ENCODE measurements around the gene TRIP10. TPM values are rescaled to one million over a fixed set of nuclear protein-coding genes. Genes with fewer than 3 reads are reported as not detected.
A peak's percentile ranks its signal among the peaks of the same experiment; 100 is the strongest.
"Not testable (repeated sequence)": the region's sequence is repeated elsewhere in the genome, so short reads cannot be mapped to it uniquely, and the experiment has no call there.

Gene TRIP10
- total and polyA plus RNA-seq, 4 donors = 3.4 to 9.9 (median 7.4) TPM

DNA sequence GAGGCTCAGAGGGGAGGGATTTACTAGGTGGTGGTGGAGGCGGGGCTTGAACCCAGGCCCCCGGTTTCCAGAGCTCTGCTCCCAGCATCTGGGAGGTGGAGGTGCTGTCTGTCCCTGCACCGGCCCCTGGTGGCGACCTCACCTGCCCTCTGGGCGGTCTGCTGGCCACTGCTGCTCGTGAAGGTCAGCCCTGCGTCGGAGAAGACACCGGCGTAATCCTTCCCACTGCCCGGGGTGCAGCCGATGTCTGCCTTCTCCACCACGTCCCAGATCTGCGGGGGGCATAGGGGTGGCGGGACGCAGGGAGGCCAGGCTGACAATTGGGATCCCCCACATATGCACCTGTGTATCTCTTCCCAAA, 31.8 kb upstream of the TRIP10 start (continued):
- TF ChIP-seq, protein P1, sequence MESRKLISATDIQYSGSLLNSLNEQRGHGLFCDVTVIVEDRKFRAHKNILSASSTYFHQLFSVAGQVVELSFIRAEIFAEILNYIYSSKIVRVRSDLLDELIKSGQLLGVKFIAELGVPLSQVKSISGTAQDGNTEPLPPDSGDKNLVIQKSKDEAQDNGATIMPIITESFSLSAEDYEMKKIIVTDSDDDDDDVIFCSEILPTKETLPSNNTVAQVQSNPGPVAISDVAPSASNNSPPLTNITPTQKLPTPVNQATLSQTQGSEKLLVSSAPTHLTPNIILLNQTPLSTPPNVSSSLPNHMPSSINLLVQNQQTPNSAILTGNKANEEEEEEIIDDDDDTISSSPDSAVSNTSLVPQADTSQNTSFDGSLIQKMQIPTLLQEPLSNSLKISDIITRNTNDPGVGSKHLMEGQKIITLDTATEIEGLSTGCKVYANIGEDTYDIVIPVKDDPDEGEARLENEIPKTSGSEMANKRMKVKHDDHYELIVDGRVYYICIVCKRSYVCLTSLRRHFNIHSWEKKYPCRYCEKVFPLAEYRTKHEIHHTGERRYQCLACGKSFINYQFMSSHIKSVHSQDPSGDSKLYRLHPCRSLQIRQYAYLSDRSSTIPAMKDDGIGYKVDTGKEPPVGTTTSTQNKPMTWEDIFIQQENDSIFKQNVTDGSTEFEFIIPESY (IDR thresholded peaks at IDR 0.05) = no peak
- no peak for TF ChIP-seq RXRA (IDR thresholded peaks at IDR 0.05)
- TF ChIP-seq FOXA1 (IDR thresholded peaks at IDR 0.05) = no peak

DNA sequence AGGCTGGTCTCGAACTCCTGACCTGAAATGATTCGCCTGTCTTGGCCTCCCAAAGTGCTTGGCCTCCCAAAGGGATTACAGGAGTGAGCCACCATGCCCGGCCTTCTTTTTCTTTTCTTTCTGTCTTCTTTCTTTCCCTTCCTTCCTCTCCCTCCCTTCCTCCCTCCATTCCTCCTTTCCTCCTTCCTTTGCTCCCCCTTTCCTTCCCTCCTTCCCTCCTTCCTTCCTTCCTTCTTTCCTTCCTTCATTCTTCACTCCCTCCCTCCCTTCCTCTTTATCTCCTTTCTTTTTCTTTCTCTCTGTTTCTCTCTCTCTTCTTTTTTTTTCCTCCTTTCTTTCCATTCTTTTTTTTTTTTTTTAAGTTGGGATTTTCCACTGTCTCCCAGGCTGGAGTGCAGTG, 31.1 kb upstream of the TRIP10 start:
- no peaks in the 10 kb centered on the region for H3K27me3 ChIP-seq (ENCODE audit: control insufficient read depth in 4 of 4, insufficient read depth in 4 of 4, low read length in 3 of 4)
- peaks cover 0 to 38% (median 18%) of the 10 kb centered on the region in 4 donors for H3K4me1 ChIP-seq (ENCODE audit: control insufficient read depth in 4 of 4, insufficient read depth in 4 of 4, low read length in 3 of 4)
- H3K9ac ChIP-seq (ENCODE audit: low read depth in 1 of 2, low read length in 2 of 2) = no peak overlapping the region
- H3K27ac ChIP-seq (ENCODE audit: low read depth in 1 of 2, low read length in 2 of 2) = no peak overlapping the region
- no peaks in the 10 kb centered on the region for H3K9me3 ChIP-seq (ENCODE audit: control insufficient read depth in 4 of 4, low read length in 3 of 4)
- WGBS = 83% methylated on average over 3 of the region's 3 CpGs
- no peak overlapping the region for H3K4me3 ChIP-seq (ENCODE audit: low read depth in 1 of 3, low read length in 3 of 3)
- TF ChIP-seq HNF4G (IDR thresholded peaks at IDR 0.05) = no peak
- TF ChIP-seq, protein P2, sequence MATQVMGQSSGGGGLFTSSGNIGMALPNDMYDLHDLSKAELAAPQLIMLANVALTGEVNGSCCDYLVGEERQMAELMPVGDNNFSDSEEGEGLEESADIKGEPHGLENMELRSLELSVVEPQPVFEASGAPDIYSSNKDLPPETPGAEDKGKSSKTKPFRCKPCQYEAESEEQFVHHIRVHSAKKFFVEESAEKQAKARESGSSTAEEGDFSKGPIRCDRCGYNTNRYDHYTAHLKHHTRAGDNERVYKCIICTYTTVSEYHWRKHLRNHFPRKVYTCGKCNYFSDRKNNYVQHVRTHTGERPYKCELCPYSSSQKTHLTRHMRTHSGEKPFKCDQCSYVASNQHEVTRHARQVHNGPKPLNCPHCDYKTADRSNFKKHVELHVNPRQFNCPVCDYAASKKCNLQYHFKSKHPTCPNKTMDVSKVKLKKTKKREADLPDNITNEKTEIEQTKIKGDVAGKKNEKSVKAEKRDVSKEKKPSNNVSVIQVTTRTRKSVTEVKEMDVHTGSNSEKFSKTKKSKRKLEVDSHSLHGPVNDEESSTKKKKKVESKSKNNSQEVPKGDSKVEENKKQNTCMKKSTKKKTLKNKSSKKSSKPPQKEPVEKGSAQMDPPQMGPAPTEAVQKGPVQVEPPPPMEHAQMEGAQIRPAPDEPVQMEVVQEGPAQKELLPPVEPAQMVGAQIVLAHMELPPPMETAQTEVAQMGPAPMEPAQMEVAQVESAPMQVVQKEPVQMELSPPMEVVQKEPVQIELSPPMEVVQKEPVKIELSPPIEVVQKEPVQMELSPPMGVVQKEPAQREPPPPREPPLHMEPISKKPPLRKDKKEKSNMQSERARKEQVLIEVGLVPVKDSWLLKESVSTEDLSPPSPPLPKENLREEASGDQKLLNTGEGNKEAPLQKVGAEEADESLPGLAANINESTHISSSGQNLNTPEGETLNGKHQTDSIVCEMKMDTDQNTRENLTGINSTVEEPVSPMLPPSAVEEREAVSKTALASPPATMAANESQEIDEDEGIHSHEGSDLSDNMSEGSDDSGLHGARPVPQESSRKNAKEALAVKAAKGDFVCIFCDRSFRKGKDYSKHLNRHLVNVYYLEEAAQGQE (IDR thresholded peaks at IDR 0.05) = no peak
- TF ChIP-seq FOXA2 (IDR thresholded peaks at IDR 0.05) = no peak
- TF ChIP-seq, protein P3, sequence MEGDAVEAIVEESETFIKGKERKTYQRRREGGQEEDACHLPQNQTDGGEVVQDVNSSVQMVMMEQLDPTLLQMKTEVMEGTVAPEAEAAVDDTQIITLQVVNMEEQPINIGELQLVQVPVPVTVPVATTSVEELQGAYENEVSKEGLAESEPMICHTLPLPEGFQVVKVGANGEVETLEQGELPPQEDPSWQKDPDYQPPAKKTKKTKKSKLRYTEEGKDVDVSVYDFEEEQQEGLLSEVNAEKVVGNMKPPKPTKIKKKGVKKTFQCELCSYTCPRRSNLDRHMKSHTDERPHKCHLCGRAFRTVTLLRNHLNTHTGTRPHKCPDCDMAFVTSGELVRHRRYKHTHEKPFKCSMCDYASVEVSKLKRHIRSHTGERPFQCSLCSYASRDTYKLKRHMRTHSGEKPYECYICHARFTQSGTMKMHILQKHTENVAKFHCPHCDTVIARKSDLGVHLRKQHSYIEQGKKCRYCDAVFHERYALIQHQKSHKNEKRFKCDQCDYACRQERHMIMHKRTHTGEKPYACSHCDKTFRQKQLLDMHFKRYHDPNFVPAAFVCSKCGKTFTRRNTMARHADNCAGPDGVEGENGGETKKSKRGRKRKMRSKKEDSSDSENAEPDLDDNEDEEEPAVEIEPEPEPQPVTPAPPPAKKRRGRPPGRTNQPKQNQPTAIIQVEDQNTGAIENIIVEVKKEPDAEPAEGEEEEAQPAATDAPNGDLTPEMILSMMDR (IDR thresholded peaks at IDR 0.05; ENCODE audit: low read depth, low read length, missing input control) = no peak
- no peak for TF ChIP-seq HNF4A (conservative IDR thresholded peaks at IDR 0.05)
- TF ChIP-seq JUND (IDR thresholded peaks at IDR 0.05) = no peak
- no peak for TF ChIP-seq YY1 (IDR thresholded peaks at IDR 0.05)
- TF ChIP-seq, protein P4, sequence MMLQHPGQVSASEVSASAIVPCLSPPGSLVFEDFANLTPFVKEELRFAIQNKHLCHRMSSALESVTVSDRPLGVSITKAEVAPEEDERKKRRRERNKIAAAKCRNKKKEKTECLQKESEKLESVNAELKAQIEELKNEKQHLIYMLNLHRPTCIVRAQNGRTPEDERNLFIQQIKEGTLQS (IDR thresholded peaks at IDR 0.05) = no peak
- TF ChIP-seq NR2F2 (IDR thresholded peaks at IDR 0.05) = no peak
- TF ChIP-seq, protein P5, sequence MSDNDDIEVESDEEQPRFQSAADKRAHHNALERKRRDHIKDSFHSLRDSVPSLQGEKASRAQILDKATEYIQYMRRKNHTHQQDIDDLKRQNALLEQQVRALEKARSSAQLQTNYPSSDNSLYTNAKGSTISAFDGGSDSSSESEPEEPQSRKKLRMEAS (IDR thresholded peaks at IDR 0.05) = no peak
- TF ChIP-seq TAF1 (conservative IDR thresholded peaks at IDR 0.05) = no peak
- no peak for TF ChIP-seq FOXA1 (IDR thresholded peaks at IDR 0.05)
- no peak for TF ChIP-seq EGR1 (IDR thresholded peaks at IDR 0.05; ENCODE audit: low read depth in 2 of 2)
- TF ChIP-seq GABPA (IDR thresholded peaks at IDR 0.05 in 1 of 2, conservative IDR thresholded peaks at IDR 0.05 in 1 of 2) = no peak
- DNase-seq (ENCODE audit: low spot score) = no peak
- peaks cover 35 to 89% (median 70%) of the 10 kb centered on the region in 4 donors for H3K36me3 ChIP-seq (ENCODE audit: control insufficient read depth in 4 of 4, insufficient read depth in 3 of 4, low read depth in 1 of 4, low read length in 3 of 4)

DNA sequence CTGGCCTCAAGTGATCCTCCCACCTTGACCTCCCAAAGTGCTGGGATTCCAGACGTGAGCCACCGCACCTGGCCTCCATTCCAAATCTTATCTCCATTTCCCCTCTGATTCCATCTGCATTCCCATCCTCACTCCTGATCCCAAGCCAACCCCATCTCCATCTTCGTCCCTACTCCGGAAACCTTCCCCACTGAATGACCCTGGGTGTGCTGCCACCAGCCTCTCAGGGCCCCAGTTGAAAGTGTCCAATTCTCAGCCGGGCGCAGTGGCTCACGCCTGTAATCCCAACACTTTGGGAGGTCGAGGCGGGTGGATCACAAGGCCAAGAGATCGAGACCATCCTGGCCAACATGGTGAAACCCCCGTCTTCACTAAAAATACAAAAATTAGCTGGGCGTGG, 30.6 kb upstream of the TRIP10 start:
- Histone ChIP-seq H3K4me1 (ENCODE audit: control insufficient read depth in 4 of 4, insufficient read depth in 4 of 4, low read length in 3 of 4) (peaks cover 0 to 38% (median 18%) of the 10 kb centered on the region in 4 donors), H3K36me3 (ENCODE audit: control insufficient read depth in 4 of 4, insufficient read depth in 3 of 4, low read depth in 1 of 4, low read length in 3 of 4) (peaks cover 35 to 83% (median 65%) of the 10 kb centered on the region in 4 donors), H3K27ac (ENCODE audit: low read depth in 1 of 2, low read length in 2 of 2) (peak overlapping the region in 1 of 2 donors; percentile 13)
- H3K4me3 ChIP-seq (ENCODE audit: low read depth in 1 of 3, low read length in 3 of 3); H3K27me3 ChIP-seq (ENCODE audit: control insufficient read depth in 4 of 4, insufficient read depth in 4 of 4, low read length in 3 of 4); DNase-seq (ENCODE audit: low spot score); H3K9me3 ChIP-seq (ENCODE audit: control insufficient read depth in 4 of 4, low read length in 3 of 4); H3K9ac ChIP-seq (ENCODE audit: low read depth in 1 of 2, low read length in 2 of 2): not testable (repeated sequence)
- 79% methylated on average over 12 of the region's 12 CpGs for WGBS
